Measurements from ENCODE around the gene TMEM218.

TMEM218 gene

GRCh38 chr11:125141686-125142535 lies 30.5 kb upstream of the TMEM218 start:
- in situ Hi-C loops (cut with HindIII; ENCODE audit: low sequenced_read_pairs) = no loop called here
- TF ChIP-seq, protein P1, sequence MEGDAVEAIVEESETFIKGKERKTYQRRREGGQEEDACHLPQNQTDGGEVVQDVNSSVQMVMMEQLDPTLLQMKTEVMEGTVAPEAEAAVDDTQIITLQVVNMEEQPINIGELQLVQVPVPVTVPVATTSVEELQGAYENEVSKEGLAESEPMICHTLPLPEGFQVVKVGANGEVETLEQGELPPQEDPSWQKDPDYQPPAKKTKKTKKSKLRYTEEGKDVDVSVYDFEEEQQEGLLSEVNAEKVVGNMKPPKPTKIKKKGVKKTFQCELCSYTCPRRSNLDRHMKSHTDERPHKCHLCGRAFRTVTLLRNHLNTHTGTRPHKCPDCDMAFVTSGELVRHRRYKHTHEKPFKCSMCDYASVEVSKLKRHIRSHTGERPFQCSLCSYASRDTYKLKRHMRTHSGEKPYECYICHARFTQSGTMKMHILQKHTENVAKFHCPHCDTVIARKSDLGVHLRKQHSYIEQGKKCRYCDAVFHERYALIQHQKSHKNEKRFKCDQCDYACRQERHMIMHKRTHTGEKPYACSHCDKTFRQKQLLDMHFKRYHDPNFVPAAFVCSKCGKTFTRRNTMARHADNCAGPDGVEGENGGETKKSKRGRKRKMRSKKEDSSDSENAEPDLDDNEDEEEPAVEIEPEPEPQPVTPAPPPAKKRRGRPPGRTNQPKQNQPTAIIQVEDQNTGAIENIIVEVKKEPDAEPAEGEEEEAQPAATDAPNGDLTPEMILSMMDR (IDR thresholded peaks at IDR 0.05; ENCODE audit: low read depth, low read length) = peak; percentile 96
- no peak overlapping the region for H3K4me3 ChIP-seq (ENCODE audit: low read depth, low read length)
- peak; percentile 23 for DNase-seq (ENCODE audit: low read depth, low spot score)

GRCh38 chr11:125141178-125141577 lies 29.8 kb upstream of the TMEM218 start:
- DNase-seq (ENCODE audit: low read depth, low spot score) = no peak
- in situ Hi-C loops (cut with HindIII; ENCODE audit: low sequenced_read_pairs) = no loop called here
- H3K4me3 ChIP-seq (ENCODE audit: low read depth, low read length) = no peak overlapping the region
- TF ChIP-seq, protein P1 (IDR thresholded peaks at IDR 0.05; ENCODE audit: low read depth, low read length) = no peak

DNA sequence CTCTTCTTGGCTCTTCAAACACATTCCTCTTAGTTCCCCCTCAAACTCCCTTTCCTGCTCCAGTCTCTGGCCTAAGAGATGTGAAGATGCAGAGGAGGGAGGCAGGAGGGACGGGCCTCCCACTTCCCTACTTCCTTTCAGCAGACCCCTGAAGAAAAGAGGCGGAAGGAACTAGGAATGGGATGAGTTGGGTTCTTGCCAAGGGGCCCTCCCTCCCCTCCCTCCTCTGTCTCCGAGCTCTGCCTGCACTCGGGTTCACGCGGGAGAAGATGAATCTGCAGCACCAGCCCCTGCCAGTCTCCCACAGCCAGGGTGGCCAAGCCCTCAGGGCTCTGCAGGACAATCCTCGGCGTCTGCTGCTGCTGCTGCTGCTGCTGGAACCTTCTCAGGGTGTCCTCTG lies 28.8 kb upstream of the TMEM218 start:
- TF ChIP-seq, protein P1 (IDR thresholded peaks at IDR 0.05; ENCODE audit: low read depth, low read length) = no peak
- in situ Hi-C loops (cut with HindIII; ENCODE audit: low sequenced_read_pairs) = no loop called here
- no peak for DNase-seq (ENCODE audit: low read depth, low spot score)
- no peak overlapping the region for H3K4me3 ChIP-seq (ENCODE audit: low read depth, low read length)

GRCh38 chr11:125139778-125140177 lies 28.4 kb upstream of the TMEM218 start:
- no peak overlapping the region for H3K4me3 ChIP-seq (ENCODE audit: low read depth, low read length)
- TF ChIP-seq, protein P1 (IDR thresholded peaks at IDR 0.05; ENCODE audit: low read depth, low read length) = no peak
- in situ Hi-C loops (cut with HindIII; ENCODE audit: low sequenced_read_pairs) = no loop called here
- DNase-seq (ENCODE audit: low read depth, low spot score) = no peak

DNA sequence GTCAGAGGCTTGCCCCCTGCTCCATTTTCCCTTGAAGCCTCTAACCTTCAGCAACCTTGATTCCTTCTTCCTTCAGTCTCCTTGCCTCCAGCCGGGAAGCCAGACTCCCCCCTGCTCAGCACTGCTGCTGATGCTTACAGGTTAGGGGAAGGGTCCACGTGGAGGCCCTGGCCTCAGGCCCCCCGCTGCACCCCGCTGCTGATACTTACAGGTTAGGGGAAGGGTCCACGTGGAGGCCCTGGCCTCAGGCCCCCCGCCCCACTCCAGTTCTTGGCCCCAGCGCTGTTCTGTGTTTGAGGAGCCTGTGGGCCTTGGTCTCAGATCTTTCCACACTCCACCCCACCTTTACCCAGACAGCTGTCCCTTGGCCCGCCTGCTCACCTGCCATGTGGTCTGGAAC lies 27.5 kb upstream of the TMEM218 start:
- H3K4me3 ChIP-seq (ENCODE audit: low read depth, low read length) = no peak overlapping the region
- DNase-seq (ENCODE audit: low read depth, low spot score) = no peak
- in situ Hi-C loops (cut with HindIII; ENCODE audit: low sequenced_read_pairs) = no loop called here
- TF ChIP-seq, protein P1 (IDR thresholded peaks at IDR 0.05; ENCODE audit: low read depth, low read length) = no peak

DNA sequence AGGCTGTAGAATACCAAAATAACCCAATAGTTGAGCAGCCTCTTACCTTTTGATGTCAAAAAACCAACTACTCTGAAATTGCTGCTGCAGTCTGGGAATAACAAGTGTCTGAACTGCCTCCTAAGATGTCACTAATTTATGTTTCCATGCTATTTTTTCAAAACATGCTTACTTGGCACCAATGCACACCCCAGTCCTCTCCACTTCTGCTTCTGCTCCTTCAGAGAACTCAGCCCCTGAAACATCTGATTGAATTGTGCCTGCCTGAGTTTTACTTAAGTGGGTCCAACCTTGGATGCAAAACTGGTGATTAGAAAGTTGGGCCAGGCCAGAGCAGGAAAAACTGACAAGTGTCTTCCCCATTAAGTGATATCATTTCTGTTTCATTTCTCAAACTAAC lies 24.6 kb upstream of the TMEM218 start:
- no peak overlapping the region for H3K4me3 ChIP-seq (ENCODE audit: low read depth, low read length)
- DNase-seq (ENCODE audit: low read depth, low spot score) = no peak
- TF ChIP-seq, protein P1 (IDR thresholded peaks at IDR 0.05; ENCODE audit: low read depth, low read length) = no peak
- in situ Hi-C loops (cut with HindIII; ENCODE audit: low sequenced_read_pairs) = no loop called here
